Measurements from ENCODE around the gene TNPO3. TPM values are rescaled to one million over a fixed set of nuclear protein-coding genes. Genes with fewer than 3 reads are reported as not detected.

Gene TNPO3
- total and polyA plus RNA-seq, 10 of the 15 experiments (the other 5 are each of a cell fraction or from before 2014, with no cell fraction given), result 17.6 to 91.8 (median 65.9) TPM

DNA sequence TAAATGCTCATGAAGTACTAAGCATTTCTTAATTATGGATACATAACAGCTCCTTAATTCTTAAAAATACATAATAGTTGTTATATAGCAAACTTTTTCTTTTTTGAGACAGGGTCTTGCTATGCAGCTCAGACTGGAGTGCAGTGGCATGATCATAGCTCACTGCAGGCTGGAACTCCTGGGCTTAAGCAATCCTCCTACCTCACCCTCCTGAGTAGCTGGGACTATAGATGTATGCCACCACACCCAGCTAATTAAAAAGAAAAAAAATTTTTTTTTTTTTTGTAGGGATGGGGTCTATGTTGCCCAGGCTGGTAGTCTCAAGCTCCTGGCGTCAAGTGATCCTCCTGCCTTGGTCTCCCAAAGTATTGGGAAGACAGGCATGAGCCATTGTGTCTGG lies 86.3 kb downstream of the TNPO3 start:
- Histone ChIP-seq H3K4me2 (ENCODE audit: control insufficient read depth, insufficient read depth) (no peak overlapping the region), H3K27ac (ENCODE audit: control insufficient read depth, insufficient read depth) (no peak overlapping the region), H3K27me3 (replicated peaks in 1 of 2; ENCODE audit: control insufficient read depth in 2 of 2, insufficient read depth in 2 of 2, low read length in 1 of 2) (no peaks in the 10 kb centered on the region), H3K4me1 (ENCODE audit: control insufficient read depth, insufficient read depth, low read length) (peaks cover 5% of the 10 kb centered on the region; the same call in 1 of the 2 replicates), H3K4me3 (no peak overlapping the region), H3K36me3 (ENCODE audit: control insufficient read depth in 2 of 2, insufficient read depth in 2 of 2, low read length in 1 of 2) (peaks cover 5 to 30% of the 10 kb centered on the region in 2 experiments), H3K79me2 (ENCODE audit: control insufficient read depth, insufficient read depth, low read length) (no peaks in the 10 kb centered on the region; the same call in none of the 2 replicates), H2AFZ (ENCODE audit: control insufficient read depth, low read depth, low read length) (no peak overlapping the region), H4K20me1 (ENCODE audit: control insufficient read depth, insufficient read depth) (no peaks in the 10 kb centered on the region), H3K9ac (ENCODE audit: control insufficient read depth, insufficient read depth, low read length) (no peak overlapping the region), H3K9me3 (replicated peaks; ENCODE audit: control insufficient read depth, insufficient read depth, low read length) (no peaks in the 10 kb centered on the region; the same call in 1 of the 3 replicates)
- DNase-seq (ENCODE audit: low read depth, low spot score), result no peak
- ChIA-PET SMC1A (ENCODE audit: uncharacterized antibody, unreplicated experiment) (interaction anchor here (0.7 to 2.0 kb wide), 8 partner anchors 10 to 123 kb away, joined by 3 to 7 read pairs (median 3); no protein-coding TSS in a partner anchor), RAD21 (ENCODE audit: unreplicated experiment) (interaction anchor here (1.7 kb wide), 1 partner anchor 120 kb away, joined by 4 read pairs; no protein-coding TSS in a partner anchor), CTCF (interaction anchor here (0.6 to 1.6 kb wide), 4 partner anchors 10 to 1133 kb away, joined by 3 to 6 read pairs (median 4); no protein-coding TSS in a partner anchor), POLR2A (interaction anchor here (0.5 to 0.9 kb wide), 3 partner anchors 8 to 465 kb away, joined by 3 to 6 read pairs (median 4); no protein-coding TSS in a partner anchor)
- TF ChIP-seq ZNF384 (IDR thresholded peaks at IDR 0.05; ENCODE audit: borderline replicate concordance, low read depth, low read length) (no peak), EGR1 (IDR thresholded peaks at IDR 0.05; ENCODE audit: borderline replicate concordance in 1 of 2, low read depth in 2 of 2, low read length in 2 of 2) (no peak)
- TF ChIP-seq, protein P1, sequence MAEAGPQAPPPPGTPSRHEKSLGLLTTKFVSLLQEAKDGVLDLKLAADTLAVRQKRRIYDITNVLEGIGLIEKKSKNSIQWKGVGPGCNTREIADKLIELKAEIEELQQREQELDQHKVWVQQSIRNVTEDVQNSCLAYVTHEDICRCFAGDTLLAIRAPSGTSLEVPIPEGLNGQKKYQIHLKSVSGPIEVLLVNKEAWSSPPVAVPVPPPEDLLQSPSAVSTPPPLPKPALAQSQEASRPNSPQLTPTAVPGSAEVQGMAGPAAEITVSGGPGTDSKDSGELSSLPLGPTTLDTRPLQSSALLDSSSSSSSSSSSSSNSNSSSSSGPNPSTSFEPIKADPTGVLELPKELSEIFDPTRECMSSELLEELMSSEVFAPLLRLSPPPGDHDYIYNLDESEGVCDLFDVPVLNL (IDR thresholded peaks at IDR 0.05; ENCODE audit: low read depth, low read length), result no peak
- intact Hi-C loops (cut with micrococcal nuclease; ENCODE audit: unreplicated experiment), result loop anchor here (10.0 kb wide), 1 partner anchor 246 kb away; no protein-coding TSS in a partner anchor
- FAIRE-seq, result no peak
- in situ Hi-C loops (cut with MboI), result no loop called here
- no TSS peak for BruUV-seq (replicated peaks)
- 100% methylated on average over 1 of the region's 1 CpG for WGBS (ENCODE audit: insufficient coverage, insufficient replicate concordance, low lambda C conversion rate, missing lambda C conversion rate)
- ATAC-seq, result no peak
